ENCODE results near the gene PRKAR1B.
"Not testable (repeated sequence)": the region's sequence is repeated elsewhere in the genome, so short reads cannot be mapped to it uniquely, and the experiment has no call there.

PRKAR1B gene

DNA sequence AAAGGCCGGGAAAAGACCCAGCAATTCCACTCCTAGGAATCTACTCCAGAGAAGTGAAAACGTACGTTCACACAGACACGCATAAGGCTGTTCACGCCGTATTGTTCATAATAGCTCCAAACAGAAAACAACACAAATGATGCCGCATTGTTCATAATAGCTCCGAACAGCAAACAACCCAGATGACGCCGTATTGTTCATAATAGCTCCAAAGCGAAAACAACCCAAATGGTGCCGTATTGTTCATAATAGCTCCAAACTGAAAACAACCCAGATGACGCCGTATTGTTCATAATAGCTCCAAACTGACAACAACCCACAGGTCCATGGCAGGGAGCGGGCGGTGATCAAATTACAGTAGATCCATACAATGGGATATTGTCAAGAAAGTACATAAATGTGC lies 85.8 kb downstream of the PRKAR1B start:
- DNase-seq = no peak

DNA sequence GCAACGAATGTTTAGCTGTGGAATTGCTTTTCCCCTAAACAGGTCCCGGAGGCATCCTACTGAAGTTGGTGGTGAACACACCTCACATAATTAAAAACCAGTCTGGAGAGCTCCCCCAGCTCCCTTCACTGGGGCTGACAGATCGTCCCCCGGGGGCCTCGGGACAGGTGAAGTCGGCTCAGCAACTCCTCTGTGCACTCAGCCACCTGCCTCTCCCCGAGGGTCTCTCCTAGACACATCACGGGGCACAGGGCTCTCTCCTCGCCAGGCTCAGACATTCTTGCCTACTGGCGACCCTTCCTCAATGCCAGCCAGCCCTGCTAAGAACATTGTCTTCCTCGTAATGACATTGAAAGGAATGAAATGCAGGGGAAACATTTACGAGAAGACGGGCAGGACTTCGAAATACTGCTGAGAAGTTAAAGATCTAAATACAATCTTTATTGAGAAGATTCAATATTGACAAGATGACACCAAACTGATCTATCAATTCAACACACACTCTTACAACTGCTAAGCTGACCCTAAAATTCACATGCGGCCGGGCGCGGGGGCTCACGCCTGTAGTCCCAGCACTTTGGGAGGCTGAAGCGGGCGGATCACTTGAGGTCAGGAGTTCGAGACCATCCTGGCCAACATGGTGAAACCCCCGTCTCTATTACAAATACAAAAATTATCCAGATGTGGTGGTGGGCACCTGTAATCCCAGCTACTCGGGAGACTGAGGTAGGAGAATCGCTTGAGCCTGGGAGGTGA lies 88.6 kb downstream of the PRKAR1B start:
- no peak for DNase-seq

DNA sequence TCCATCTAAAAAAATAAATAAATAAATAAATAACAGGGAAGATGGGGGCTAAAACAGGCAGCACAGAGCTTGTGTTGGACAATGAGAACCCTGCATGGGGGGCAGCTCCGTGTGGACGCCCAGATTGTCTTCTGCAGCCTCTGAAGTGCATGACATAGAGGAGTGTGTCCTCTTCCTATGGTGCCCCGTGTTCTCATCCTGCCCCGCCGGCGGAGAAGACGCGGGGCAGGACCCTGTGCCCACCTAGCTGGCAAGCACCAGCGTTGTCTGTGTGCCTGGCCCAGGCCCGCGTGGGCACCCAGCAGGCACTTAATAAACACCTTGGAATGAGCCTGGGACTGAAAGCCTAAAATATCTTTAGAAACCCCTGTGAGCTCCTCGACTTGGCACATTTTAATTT lies 89.3 kb downstream of the PRKAR1B start:
- no peak for DNase-seq

DNA sequence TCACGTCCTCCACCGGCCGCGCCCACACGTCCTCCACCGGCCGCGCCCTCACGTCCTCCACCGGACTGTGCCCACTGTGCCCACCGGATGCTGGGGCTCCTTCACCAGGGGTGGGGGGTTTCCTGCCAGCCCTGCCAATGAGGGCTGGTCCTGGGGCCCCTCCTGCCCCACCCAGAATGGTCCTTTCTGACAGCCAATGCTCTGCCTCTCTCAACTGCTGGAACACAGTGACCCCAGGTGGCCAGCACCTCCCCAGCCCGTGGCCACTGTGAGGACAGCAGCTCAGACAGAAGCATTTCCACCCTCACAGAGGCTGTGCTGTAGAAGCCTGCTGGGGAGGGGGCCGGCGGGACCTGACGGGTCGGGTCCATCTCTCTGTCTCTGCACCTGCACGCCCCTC lies 90.7 kb downstream of the PRKAR1B start:
- DNase-seq = no peak

DNA sequence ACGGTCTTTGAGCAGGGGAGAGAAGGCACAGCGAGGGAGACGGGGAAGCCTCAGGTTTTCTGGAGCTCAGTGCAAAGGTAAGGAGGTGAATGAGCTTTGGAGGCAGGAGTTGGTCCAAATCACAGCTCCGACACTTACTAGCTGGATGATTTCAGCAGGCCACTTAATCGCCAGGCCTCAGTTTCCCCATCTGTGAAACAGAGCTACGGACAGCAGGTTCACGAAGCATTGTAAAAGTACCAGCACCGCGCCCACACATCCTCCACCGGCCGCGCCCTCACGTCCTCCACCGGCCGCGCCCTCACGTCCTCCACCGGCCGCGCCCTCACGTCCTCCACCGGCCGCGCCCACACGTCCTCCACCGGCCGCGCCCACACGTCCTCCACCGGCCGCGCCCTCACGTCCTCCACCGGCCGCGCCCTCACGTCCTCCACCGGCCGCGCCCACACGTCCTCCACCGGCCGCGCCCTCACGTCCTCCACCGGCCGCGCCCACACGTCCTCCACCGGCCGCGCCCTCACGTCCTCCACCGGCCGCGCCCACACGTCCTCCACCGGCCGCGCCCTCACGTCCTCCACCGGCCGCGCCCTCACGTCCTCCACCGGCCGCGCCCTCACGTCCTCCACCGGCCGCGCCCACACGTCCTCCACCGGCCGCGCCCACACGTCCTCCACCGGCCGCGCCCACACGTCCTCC lies 91.2 kb downstream of the PRKAR1B start:
- not testable (repeated sequence) for DNase-seq

DNA sequence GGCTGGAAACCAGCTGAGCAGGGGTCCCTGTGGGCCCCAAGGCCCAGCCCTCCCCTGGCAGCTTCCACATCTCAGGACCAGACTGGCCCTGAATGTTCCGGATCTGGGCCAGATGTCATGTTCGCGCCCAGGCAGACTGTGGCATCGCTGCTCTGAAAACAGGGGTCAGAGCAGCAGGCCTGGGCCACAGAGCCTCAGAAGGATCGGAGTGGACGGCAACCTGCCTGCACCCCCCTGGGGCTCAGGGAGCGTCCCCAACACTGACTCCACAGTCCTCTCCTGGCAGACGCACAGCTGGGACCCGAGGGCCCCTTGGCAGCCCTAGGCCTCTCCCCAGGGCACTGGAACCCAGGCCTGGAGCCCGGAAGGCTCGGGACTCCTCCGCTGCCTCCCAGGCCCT lies 91.9 kb downstream of the PRKAR1B start:
- DNase-seq = no peak

DNA sequence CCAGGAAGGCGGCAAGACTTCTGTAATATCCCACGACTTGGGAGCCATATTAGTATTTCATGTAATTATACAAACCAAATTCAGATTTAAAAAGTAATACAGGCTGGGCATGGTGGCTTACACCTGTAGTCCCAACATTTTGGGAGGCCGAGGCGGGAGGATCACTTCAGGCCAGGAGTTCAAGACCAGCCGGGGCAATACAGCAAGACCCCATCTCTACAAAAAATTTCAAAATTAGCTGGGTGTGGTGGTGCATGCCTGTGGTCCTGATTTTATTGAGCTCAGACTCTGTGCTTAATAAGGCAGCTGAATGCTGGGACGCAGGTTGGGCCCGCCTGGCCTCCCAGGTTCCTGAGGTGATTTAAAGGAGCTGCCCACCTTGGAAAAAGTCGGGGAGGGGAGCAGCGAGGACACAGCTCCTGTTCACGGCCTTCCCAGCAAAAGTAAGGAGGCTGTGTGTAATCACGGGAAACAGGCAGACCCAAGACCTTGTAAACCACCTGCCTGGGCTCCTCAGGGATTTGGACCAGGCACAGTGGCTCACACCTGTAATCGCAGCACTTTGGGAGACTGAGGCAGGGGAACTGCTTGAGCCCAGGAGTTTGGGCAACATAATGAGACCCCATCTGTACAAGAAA lies 93.6 kb downstream of the PRKAR1B start:
- DNase-seq = no peak

DNA sequence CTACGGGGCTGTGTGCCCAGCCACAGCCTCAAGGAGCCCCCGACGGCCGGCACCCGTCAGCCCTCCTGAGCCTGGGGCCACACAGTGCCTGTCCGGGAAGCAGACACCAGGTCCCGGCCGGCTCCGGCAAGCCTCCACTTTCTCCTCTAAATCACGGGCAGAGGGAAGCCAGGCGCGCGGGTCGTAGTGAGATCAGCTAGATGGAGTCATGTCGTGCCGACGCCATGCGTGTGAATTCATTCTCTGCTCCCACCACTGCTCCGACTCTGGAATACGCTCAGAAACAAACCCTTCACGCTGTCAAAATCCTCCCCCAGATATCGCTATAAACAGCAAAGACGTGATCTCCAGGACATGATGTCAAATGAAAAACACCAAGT lies 94.3 kb downstream of the PRKAR1B start:
- no peak for DNase-seq

DNA sequence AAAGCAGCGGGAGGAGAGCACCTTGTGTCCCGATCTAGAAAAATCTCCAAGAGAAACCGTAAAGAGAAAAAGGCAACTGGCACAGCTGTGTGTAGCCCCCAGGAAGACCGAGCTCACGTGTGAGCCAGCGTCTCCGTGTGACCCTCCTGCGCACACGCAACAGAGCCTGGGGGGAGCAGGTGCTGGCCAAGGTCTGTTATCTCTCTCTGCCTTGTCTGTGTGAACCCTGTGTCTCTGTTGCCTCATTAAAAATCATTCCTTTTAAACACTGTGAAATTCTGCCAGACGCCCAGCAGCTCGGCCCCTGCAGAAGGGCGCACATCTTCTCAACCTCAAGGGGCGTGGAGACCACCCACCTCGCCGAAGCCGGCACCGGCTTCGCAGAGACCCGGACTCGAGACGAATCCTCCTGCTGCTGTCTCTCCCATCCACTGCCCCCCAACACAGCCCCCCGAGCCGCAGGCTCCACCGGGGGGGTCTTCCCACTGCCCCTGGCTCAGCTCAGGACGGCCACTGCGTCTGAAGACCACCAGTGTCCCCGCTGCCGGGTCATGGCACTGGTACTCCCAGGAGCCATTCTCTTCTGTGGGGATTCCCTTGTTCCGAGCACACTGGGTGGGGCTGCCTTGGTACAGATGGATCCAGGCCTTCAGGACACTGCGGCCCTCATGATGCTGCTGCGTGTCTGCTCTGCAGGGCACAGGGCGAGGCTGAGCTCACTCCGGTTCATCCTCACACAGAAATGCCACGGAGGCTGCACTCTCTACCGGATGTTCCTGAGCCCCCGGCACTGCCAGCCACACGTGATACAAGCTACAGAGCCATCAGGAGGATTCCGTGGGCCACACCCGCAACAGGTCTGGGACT lies 94.9 kb downstream of the PRKAR1B start:
- no peak for DNase-seq

DNA sequence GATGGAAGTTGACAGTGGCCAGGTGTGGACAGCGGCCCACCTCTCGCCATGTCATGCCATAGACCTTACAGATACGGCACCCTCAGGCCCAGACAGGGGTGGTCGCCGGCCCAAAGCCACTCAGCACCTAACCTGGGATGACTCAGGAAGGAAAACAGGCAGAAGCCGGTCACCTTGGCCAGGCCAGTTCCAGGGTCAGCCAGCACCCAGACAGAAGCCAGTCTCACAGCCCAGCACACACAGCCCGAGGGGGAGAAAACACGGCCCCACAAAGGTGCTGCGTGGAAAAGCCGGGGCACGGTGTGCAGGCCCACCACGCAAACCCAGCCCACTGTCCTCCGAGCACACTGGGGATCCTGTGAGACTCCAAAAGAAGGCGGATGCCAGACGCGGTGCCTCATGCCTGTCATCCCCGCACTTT lies 95.8 kb downstream of the PRKAR1B start:
- no peak for DNase-seq

DNA sequence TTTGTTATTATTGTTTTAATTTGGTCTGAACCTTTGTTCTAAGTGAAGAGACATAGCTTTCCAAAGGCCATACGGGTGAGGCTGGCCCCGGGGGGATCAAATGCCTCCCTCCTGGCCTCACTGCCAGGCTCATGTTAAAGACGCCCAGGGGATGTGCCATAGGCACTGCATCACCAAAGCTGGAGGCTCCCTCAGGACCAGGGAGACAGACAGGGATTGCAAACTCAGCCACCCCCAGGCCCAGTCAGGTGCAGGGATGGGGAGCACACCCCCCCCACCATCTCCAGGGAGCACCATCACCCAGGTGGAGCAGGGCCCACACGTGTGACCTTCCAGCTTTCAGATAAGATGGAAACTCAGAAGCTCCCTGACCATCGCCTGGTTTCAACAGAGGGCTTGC lies 96.5 kb downstream of the PRKAR1B start:
- DNase-seq = no peak

DNA sequence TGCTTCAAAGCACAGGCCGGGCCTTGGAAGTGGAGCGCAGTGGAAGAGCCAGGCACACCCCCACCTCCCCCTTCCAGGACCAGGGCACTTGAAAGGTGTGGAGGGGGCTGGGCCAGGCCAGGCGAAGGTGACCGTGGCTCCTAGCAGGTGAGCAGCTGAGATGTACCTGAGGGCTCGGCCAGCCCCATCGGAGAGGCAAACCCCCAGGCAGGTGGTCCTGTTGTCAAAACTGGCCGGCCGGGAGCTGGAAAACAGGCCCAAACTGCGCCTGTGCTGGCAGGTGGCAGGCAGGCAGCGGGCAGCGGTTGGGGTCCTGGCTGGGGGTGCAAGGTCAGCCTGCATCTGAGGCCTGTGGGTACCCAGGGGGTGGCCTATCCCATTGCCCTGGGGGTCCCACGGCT lies 97.0 kb downstream of the PRKAR1B start:
- DNase-seq = no peak

DNA sequence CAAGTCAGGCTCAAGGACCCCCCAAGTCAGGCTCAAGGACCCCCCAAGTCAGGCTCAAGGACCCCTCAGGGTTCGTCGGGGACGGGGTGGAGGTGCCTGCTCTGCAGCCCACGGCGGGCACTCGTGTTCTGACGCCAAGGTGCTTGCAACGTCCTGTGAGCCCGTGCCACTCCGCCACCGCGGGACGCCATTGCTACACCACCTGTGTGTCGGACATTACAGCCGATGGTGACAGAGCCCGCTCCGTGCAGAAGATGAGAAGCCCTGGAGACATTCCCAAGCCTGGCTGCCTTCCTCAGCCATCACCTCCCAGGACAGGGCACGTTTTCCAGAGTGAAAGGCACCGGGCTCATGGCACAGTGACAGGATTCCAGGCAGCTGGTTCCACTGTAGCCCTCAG lies 98.3 kb downstream of the PRKAR1B start:
- no peak for DNase-seq

DNA sequence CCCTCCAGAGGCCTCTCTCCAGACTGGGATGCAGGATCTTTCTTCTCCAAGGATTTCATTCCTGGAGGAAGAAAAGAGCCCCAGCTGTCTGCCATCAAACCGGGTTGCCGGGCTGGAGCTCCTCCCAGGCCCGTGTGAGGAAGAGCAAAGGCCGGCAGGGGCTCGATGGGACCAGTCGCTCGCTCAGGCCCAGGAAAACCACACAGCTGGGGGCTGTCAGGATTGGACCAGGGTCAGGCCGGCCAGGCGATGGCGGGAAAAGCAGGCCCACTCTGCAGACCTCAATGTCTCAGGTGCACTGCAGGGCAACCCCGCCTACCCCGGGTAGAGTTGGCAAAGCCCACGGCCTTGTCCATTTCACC lies 98.7 kb downstream of the PRKAR1B start:
- DNase-seq = no peak

DNA sequence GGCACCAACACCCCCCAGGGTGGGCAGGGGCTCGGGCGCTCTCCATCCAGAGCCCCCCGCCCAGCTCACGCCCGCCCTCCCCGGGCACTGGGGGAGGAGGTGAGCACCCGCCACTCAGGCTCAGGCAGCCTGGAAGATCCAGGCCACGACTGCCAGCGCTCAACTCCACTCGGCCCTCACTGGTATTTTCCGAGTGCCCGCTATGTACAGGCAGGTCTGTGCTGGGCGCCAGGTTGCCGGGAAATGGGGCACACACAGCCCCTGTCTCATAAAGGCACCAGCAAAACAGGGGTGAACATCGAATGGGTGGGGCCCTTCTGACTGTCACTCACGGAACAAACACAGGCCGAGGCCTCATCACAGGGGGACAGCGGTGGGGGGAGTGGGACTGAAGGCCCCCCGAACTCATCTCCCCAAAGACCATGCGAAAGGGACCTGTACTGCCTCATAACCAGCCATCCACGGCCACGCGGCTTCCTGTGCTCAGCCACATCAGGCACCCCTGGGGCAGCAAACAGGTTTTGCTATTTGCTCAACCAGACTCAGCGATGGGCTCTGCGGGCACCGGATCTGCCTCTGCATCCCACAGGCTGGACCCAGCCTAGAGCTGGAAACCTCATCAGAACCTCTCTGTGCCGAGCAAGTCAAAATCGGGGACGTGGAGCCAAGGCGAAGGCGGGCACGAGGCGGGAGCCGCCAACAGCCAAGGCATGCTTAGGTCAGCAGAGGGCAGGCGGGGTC lies 99.2 kb downstream of the PRKAR1B start:
- no peak for DNase-seq

DNA sequence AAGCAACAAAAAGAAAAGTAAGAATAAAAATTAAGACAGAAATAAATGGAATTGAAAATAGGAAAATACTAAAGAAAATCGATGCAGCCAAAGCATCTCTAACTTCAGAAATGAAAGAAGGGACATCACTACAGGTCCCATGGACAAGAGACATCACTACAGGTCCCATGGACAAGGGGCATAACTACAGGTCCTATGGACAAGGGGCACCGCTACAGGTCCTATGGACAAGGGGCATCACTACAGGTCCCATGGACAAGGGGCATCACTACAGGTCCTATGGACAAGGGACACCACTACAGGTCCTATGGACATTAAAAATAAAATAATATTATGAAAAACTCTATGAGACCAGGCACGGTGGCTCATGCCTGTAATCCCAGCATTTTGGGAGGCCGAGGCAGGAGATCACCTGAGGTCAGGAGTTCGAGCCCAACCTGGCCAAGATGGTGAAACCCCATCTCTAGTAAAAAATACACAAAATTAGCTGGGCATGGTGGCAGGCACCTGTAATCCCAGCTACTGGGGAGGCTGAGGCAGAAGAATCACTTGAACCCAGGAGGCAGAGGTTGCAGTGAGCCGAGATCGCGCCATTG lies 101.6 kb downstream of the PRKAR1B start:
- DNase-seq = no peak

DNA sequence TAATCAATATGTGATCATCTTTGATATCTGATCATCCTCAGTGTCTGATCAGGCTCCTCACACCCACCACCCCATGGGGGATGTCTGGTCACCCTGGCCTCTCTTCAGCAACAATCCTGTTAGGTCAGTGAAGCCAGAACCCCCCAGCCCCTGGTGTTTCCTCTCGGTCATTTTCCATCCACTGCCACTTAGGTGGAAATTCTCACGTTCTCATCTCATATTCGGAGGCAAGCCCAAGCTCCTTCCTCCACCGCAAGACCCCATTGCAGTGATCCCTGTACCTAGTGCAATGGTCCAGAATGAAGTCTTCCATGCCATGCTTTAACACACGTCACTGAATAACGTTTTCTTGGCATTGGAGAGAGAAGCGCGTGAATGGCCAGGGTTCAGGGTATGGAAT lies 103.6 kb downstream of the PRKAR1B start:
- DNase-seq = no peak

DNA sequence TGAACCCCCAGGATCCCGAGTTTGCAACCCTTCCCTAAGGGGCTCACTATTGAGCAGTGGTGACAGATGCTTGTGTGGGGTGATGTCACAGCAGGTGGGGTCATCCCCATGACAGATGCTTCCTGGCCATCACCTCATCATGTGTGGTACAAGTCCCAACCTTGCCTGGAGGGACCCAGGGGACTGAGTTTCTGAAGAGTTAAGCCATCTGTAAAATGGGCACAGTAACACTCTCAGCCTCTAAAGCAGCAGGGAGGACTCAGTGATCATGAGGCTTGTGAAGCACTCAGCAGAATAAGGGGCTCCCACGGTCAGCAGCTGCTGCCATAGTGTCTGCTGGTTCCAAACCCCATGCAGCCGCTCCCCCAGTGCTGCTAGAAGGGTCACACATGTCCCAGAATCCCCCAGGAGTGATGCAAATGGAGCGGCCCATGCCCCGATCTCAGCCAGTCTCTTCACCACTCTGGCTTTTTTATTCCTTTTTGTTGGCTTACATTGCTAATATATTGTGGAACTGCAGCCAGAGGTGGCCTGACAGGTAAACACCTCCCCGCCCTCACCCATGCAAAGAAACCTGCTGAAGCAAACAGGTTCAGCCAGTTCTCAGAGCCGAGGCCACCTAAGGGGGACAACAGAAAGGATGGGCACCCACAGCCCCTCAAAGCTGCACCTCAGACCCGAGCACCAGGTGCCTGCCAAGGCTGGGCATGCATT lies 105.4 kb downstream of the PRKAR1B start:
- DNase-seq = no peak

DNA sequence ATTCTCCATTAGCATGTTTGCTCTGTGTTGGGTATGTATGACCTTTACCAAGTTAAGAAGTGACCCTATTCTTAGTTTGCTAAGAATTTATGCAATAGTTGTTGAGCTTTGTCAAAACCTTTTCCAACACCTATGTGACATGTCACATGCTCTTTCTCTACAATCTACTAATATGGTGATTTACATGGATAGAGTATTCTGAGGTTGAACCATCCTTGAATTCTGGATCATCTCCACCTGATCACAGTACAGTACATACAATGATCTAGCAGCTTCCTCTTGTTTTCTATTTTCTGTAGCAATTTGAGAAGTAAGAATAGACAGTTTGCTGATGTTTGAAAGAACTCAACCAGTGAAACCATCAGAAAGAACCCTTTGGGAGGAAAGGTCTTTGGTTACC lies 106.2 kb downstream of the PRKAR1B start:
- no peak for DNase-seq

DNA sequence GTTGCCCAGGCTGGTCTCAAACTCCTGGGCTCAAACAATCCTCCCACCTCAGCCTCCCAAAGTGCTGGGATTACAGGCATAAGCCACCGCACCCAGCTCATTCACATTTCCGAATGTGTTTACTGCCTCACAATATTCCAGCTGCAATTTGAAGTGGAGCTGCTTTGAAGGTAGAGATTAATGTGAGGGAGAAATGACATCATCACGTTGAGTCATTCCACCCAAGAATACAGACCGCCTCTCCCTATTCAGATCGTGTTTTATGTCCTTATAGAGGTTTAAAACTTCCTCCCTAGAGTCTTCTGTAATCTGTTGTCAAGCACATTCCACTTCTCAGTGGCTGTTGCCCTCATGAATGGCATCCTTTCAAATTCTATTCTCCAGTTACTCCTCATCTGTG lies 107.0 kb downstream of the PRKAR1B start:
- no peak for DNase-seq

DNA sequence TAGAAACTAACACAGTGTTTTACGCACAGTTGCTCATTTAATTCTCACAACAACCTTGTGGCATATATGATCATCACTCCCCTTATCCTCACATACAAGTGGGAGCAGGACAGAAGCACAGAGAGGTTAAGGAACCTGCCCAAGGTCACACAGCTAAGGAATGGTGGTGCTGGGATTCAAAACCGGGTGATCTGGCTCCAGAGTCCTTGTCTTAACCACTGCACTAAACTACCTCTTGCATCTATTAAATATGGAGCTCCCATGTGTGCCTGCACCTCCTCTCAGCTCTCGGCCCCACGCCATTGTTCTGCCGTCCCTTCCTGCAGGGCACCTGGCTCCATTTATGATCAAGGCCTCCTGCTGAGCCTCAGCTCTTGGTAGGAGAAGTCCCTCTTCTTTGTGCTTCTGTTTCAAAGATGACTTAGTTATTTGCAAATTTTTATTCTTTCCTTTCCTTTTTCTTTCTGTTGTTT lies 107.7 kb downstream of the PRKAR1B start:
- DNase-seq = no peak
